Fibroblast of pulmonary artery (primary cell): ENCODE results near the gene PALD1.

Source experiments
- DNase-seq: peaks from one replicate; pipeline ENCODE4 v3.0.0-alpha.2; 2010; ENCODE audit warnings: low read depth
- H3K4me3 ChIP-seq: replicated peaks from 2 replicates; pipeline ENCODE4 v1.5.1; 2011; ENCODE audit warnings: low read depth, mild to moderate bottlenecking, control low read depth, low read length, moderate library complexity
- TF ChIP-seq, protein P1 (sequence below): IDR thresholded peaks from 2 replicates; pipeline ENCODE4 v1.5.1; 2011; ENCODE audit warnings: mild to moderate bottlenecking, control low read depth, low read length, inconsistent platforms; ENCODE audit errors: missing control alignments

PALD1 gene

DNA sequence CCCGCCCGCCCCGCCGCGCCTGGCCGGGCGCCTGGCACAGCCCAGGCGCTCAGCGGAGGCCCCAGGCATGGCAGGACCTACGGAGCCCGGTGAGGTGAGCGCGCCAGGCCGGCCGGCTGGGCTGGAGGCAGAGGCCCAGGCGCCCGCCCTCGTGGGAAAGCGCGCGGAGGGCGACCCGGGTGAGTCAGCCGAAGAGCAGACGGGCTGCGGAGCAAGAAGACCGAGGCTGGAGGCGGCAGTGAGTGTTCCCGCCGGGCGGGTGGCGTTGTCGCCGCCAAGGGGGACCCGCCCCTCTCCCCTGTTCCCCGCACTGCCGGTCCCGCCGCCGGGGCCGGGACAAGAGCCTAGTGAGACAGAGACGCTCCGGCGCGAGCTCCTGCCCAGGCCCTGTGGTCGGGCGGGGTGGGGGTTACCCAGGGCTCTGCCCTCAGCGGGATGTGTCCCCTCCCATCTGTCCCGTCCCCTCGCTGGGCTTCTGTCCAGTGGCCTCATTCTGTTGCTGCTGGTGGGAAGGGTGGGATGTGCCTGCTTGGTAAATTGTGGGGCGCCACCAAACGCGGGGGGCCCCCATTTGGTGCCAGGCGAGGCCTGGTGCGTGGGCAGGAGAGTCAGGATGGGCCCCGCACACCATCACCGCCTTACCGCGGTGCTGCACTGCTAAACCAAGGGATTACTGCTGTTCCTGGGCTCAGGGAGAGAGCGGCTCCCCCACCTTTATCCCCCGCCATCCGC is 20.1 kb upstream of the PALD1 start:
- TF ChIP-seq, protein P1, sequence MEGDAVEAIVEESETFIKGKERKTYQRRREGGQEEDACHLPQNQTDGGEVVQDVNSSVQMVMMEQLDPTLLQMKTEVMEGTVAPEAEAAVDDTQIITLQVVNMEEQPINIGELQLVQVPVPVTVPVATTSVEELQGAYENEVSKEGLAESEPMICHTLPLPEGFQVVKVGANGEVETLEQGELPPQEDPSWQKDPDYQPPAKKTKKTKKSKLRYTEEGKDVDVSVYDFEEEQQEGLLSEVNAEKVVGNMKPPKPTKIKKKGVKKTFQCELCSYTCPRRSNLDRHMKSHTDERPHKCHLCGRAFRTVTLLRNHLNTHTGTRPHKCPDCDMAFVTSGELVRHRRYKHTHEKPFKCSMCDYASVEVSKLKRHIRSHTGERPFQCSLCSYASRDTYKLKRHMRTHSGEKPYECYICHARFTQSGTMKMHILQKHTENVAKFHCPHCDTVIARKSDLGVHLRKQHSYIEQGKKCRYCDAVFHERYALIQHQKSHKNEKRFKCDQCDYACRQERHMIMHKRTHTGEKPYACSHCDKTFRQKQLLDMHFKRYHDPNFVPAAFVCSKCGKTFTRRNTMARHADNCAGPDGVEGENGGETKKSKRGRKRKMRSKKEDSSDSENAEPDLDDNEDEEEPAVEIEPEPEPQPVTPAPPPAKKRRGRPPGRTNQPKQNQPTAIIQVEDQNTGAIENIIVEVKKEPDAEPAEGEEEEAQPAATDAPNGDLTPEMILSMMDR, result no peak
- no peak overlapping the region for H3K4me3 ChIP-seq
- DNase-seq, result peak; percentile 68

DNA sequence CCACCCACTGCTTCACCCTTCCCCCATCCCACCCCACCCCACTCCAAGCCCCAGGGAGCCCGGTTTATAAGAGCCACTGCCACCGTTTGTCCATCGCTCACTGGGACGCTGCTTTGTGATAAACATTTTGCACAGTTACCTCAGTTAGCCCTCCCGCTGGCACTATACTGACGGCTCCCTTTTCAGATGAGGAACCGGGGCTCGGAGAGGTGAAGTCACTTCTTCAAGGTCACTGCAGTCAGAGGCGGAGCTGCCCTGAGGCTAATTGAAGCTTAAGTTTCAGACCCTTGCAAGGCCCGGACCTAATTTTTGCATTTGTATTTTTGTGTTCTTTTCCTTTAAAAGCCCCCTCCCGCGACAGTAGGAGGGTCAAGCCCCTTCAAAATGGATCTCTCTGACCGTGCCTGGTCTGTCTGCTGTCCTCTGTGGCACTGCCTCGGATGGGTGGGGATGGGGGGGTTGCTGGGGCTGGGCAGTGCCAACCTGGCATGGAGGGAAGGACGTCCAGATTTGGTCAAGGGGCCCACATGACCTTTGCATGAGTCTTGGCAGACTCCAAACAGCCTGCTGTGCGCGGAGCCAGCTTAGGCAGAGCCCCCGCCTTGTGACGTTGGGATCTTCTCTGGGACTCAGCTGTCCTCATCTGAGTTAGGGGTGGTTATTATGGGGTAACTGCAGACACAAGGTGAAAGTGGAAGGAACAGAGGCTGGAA is 19.4 kb upstream of the PALD1 start:
- TF ChIP-seq, protein P1, result no peak
- DNase-seq, result no peak
- H3K4me3 ChIP-seq, result no peak overlapping the region

DNA sequence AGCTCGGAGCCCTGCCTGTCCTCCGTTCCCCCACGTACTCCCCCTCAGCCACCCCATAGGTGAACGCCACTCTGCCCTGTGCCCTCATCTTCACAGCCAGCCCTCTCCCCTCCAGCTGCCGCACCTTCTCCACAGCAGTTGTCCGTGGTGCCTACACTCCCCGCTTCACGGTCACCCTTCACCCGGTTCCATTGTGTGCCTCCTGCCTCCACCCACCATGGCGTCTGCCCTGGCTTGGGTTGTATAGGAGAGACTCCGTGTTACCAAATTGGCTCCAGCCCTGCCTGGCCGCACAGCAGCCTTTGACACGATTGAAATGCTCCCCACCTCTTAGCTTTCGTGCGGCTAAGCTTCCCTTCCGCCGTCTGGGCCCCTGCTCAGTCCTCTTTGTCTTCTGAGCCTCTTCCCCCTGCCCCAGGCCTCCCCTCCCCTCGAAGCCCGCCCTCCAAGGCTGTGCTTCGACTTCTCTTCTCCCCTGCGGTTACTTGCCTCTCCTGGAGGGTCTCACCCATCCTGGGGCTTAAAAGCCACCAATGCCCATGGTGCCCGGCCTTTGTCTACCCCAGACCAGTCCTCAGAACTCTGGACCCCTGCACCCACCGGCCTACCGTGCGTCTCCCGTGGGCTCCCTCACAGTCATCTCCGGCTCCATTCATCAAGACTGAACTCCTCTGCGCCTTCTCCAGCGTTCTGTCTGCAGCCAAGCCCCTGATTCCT is 18.6 kb upstream of the PALD1 start:
- no peak for DNase-seq
- no peak overlapping the region for H3K4me3 ChIP-seq
- TF ChIP-seq, protein P1, result no peak

DNA sequence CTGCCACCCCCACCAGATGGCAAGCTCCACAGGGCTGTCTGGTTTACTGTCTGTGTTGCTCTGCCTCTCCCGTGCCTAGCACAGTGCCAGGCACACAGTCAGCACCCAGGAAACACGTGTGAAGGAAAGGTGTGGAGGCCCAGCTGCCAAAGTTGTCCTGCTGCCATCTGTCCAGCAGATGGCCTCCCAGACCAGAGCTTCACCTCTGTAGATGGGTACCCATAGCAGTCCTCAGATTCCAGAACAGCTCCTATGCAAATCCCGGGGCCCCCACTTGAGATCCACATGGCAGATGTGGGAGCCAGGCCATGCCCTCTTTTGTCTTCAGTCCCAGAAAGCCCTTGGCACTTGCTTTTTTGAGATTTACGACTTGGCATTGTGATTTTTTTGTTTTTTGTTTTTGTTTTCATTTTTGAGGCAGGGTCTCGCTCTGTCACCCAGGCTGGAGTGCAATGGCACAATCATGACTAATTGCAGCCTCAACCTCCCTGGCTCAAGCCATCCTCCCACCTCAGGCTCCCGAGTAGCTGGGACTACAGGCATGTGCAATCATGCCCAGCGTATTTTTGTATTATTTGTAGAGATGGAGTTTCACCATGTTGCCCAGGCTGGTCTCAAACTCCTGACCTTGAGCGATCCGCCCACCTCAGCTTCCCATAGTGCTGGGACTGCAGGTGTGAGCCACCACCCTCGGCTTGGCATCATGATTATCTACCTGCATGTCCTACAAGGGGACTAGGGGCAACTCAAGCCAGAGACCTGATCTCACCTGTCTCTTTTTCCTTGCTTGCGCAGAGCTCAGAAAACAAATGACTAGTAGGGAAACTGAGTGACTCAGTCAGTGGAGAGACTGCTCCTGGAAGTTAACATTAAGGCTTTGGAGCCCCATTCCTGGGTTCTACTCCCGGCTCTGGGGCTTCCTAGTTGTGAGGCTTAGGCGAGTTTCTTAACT is 16.9 kb upstream of the PALD1 start:
- TF ChIP-seq, protein P1, result peak; percentile 84
- DNase-seq, result peak; percentile 56
- H3K4me3 ChIP-seq, result no peak overlapping the region

DNA sequence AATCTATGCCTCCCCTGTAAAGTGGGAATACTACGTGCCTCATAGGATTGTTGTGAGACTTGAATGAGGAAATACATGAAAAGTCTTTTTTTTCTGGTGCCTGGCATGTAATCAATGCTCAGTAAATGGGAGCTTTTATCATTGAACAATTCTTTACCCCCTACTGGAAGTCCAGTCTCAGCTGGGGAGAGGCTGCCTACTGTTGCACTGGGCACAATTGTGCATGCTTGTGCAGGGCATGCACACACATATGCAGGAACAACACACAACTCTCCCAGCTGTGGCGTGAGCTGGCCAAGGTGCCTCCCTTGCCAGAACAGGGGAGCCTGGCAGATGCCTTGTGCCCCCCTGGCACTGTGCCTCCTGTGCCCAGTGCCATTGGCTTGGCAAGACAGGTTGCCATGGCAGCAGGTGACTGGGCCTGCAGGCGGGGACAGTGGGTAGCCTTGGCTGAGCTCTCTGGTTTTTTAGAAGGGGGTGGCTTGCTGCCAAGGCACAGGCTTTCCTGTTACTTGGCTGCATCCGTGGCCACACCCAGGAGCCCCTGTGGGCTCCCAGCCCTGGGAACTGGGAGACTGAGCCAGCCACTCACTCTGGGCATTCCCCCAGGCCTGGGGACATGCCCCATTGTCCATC is 16.1 kb upstream of the PALD1 start:
- no peak for DNase-seq
- no peak overlapping the region for H3K4me3 ChIP-seq
- TF ChIP-seq, protein P1, result no peak

DNA sequence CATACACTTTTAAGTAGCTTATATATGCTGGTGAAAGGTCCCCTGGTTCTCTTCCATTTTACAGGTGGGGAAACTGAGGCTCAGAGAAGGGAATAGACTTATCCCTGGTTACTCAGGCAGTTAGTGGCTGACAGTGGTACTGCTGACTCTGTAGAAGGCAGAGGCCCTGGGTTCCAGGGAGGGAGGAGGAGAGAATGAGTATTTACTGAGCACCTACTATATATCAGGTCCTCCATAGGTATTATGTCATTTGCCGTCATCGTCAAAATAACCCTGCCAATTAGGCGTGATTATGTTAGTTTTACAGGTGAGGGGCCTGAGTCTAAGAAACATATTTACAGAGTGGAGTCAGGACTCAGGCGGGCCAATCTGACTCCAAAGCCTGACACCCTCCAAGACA is 13.3 kb upstream of the PALD1 start:
- H3K4me3 ChIP-seq, result no peak overlapping the region
- TF ChIP-seq, protein P1, result no peak
- no peak for DNase-seq
